K562 (cell line): ENCODE measurements around the gene GPX6. TPM values are rescaled to one million over a fixed set of nuclear protein-coding genes. Genes with fewer than 3 reads are reported as not detected.

Source experiments
- ETV1 ChIP-seq: fragments of 450-650 bp; conservative IDR thresholded peaks from 2 replicates; pipeline ENCODE4 v1.6.1; 2016; ENCODE audit warnings: missing genetic modification characterization, control low read depth, low read depth, missing compliant biosample characterization
- FUS ChIP-seq: fragments of 200-400 bp; formaldehyde crosslinking; optimal IDR thresholded peaks from 2 replicates; pipeline ENCODE3; 2017; ENCODE audit warnings: low read depth, low read length
- ZNF316 ChIP-seq: fragments of 450-650 bp; IDR thresholded peaks from 2 replicates; pipeline ENCODE4 v1.6.1; 2016
- polyA plus RNA-seq, 8 experiments: library from polyadenylated mRNA; depleted of rRNA in 4 of 8; stranded (reverse) in 5 of 8; unstranded in 3 of 8; fragments of >200 nt; fragmentation: Nextera tagmentation in 2 of 8; fragmentation: Illumina TruSeq in 1 of 8; extraction: Ambion mirVana in 2 of 8; extraction: Trizol in 1 of 8; gene quantifications; 2 replicates each; pipeline versions ENCODE4 v1.2.1 to v1.2.3, GENCODE V29; 2011 to 2014; ENCODE audit warnings: inconsistent platforms in 1 of 8, missing spikeins in 1 of 8
- total RNA-seq, 7 experiments: library from RNA; depleted of rRNA in 6 of 7; stranded (reverse); fragments of >200 nt in 6 of 7; fragmentation: Illumina TruSeq in 2 of 7; extraction: Trizol in 2 of 7; gene quantifications; 2 replicates each; pipeline versions ENCODE4 v1.2.1 to v1.2.3, GENCODE V29; 2011 to 2021; ENCODE audit warnings: low replicate concordance in 1 of 7
- TF ChIP-seq, protein P1 (sequence below): sonication (generic); formaldehyde crosslinking; IDR thresholded peaks from 2 replicates; pipeline ENCODE4 v1.8.1; 2023; ENCODE audit warnings: mild to moderate bottlenecking, missing genetic modification reagents
- TF ChIP-seq, protein P2 (sequence below): sonication (generic); formaldehyde crosslinking; IDR thresholded peaks from 2 replicates; pipeline ENCODE4 v1.8.1; 2023; ENCODE audit warnings: mild to moderate bottlenecking, missing genetic modification reagents
- TF ChIP-seq, protein P3 (sequence below), 2 experiments: fragments of 450-650 bp; formaldehyde crosslinking in 1 of 2; IDR thresholded peaks; 2 replicates each; pipeline versions ENCODE4 v1.4.0 to v1.6.1; 2014 to 2020; ENCODE audit warnings: mild to moderate bottlenecking in 2 of 2, borderline replicate concordance in 1 of 2, low read depth in 1 of 2
- TF ChIP-seq, protein P4 (sequence below): fragments of 250-450 bp; sonication (Bioruptor Pico); IDR thresholded peaks from 2 replicates; pipeline ENCODE4 v1.8.0; 2022; ENCODE audit warnings: moderate library complexity, mild to moderate bottlenecking, inconsistent platforms
- TF ChIP-seq, protein P5 (sequence below): fragments of 250-450 bp; sonication (Bioruptor Pico); IDR thresholded peaks from 2 replicates; pipeline ENCODE4 v1.8.0; 2022; ENCODE audit warnings: moderate library complexity, mild to moderate bottlenecking, inconsistent platforms

GPX6 gene
- total and polyA plus RNA-seq, 9 of the 15 experiments (the other 6 are each of a cell fraction or from before 2014, with no cell fraction given) = not detected

DNA sequence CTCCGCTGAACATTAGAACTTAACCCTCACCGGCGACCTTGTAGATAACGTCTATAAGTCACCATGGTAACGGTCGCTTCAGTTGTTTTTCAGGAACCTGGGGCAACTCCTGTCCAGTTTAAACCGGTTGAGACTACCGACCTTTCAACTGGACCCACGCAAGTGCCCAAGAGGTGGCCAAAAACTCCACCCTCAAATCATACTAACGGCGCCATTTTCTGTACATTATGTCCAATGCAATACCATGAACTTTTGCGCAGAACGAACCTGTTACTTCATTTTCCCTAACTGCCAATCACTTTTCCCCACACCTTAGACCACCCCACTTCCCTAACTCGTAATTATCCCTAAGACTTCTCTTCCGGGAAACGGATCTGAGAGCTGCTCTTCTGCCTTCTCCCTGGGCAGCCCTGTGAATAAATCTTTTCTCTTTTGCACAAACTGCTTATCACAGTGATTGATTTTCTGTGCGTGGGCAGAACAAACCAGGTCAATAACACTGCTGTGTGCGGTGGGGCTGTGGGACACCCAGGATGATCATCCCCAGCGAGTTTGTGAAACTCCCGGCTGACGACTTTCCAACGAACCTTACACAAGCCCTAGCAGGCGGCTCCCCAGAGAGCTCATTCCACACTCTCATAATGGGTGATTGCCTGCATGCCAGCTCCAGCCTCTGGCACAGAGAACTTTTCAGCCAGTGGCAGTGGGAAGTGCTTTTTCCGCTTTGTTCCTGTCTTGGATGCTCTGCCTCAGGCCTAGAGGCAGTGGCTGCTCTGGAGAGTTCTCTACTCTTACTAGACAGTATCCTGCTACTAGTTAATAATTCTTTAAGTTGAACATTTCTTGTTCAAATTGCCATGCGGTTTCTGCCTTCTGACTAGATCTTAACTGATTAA, 38.6 kb upstream of the GPX6 start (continued):
- TF ChIP-seq, protein P1, sequence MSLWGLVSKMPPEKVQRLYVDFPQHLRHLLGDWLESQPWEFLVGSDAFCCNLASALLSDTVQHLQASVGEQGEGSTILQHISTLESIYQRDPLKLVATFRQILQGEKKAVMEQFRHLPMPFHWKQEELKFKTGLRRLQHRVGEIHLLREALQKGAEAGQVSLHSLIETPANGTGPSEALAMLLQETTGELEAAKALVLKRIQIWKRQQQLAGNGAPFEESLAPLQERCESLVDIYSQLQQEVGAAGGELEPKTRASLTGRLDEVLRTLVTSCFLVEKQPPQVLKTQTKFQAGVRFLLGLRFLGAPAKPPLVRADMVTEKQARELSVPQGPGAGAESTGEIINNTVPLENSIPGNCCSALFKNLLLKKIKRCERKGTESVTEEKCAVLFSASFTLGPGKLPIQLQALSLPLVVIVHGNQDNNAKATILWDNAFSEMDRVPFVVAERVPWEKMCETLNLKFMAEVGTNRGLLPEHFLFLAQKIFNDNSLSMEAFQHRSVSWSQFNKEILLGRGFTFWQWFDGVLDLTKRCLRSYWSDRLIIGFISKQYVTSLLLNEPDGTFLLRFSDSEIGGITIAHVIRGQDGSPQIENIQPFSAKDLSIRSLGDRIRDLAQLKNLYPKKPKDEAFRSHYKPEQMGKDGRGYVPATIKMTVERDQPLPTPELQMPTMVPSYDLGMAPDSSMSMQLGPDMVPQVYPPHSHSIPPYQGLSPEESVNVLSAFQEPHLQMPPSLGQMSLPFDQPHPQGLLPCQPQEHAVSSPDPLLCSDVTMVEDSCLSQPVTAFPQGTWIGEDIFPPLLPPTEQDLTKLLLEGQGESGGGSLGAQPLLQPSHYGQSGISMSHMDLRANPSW (CRISPR knock-in tag) = no peak
- TF ChIP-seq, protein P2, sequence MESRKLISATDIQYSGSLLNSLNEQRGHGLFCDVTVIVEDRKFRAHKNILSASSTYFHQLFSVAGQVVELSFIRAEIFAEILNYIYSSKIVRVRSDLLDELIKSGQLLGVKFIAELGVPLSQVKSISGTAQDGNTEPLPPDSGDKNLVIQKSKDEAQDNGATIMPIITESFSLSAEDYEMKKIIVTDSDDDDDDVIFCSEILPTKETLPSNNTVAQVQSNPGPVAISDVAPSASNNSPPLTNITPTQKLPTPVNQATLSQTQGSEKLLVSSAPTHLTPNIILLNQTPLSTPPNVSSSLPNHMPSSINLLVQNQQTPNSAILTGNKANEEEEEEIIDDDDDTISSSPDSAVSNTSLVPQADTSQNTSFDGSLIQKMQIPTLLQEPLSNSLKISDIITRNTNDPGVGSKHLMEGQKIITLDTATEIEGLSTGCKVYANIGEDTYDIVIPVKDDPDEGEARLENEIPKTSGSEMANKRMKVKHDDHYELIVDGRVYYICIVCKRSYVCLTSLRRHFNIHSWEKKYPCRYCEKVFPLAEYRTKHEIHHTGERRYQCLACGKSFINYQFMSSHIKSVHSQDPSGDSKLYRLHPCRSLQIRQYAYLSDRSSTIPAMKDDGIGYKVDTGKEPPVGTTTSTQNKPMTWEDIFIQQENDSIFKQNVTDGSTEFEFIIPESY (CRISPR knock-in tag) = peak; percentile 44; the same call in 1 of the 2 replicates
- TF ChIP-seq ZNF316 (no peak), ETV1 (tag) (peak; percentile 38; the same call in 1 of the 2 replicates), FUS (no peak)
- TF ChIP-seq, protein P3, sequence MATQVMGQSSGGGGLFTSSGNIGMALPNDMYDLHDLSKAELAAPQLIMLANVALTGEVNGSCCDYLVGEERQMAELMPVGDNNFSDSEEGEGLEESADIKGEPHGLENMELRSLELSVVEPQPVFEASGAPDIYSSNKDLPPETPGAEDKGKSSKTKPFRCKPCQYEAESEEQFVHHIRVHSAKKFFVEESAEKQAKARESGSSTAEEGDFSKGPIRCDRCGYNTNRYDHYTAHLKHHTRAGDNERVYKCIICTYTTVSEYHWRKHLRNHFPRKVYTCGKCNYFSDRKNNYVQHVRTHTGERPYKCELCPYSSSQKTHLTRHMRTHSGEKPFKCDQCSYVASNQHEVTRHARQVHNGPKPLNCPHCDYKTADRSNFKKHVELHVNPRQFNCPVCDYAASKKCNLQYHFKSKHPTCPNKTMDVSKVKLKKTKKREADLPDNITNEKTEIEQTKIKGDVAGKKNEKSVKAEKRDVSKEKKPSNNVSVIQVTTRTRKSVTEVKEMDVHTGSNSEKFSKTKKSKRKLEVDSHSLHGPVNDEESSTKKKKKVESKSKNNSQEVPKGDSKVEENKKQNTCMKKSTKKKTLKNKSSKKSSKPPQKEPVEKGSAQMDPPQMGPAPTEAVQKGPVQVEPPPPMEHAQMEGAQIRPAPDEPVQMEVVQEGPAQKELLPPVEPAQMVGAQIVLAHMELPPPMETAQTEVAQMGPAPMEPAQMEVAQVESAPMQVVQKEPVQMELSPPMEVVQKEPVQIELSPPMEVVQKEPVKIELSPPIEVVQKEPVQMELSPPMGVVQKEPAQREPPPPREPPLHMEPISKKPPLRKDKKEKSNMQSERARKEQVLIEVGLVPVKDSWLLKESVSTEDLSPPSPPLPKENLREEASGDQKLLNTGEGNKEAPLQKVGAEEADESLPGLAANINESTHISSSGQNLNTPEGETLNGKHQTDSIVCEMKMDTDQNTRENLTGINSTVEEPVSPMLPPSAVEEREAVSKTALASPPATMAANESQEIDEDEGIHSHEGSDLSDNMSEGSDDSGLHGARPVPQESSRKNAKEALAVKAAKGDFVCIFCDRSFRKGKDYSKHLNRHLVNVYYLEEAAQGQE (IDR thresholded peaks at IDR 0.05; ENCODE audit: borderline replicate concordance) = peak; percentile 100
- TF ChIP-seq, protein P3 (CRISPR knock-in tag; IDR thresholded peaks at IDR 0.05; ENCODE audit: low read depth) = 0 out of 2 replicates have a peak, but pooled peaks have one; percentile 22
- TF ChIP-seq, protein P4, sequence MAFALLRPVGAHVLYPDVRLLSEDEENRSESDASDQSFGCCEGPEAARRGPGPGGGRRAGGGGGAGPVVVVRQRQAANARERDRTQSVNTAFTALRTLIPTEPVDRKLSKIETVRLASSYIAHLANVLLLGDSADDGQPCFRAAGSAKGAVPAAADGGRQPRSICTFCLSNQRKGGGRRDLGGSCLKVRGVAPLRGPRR (CRISPR knock-in tag) = peak; percentile 85; the same call in 1 of the 2 replicates
- TF ChIP-seq, protein P5, sequence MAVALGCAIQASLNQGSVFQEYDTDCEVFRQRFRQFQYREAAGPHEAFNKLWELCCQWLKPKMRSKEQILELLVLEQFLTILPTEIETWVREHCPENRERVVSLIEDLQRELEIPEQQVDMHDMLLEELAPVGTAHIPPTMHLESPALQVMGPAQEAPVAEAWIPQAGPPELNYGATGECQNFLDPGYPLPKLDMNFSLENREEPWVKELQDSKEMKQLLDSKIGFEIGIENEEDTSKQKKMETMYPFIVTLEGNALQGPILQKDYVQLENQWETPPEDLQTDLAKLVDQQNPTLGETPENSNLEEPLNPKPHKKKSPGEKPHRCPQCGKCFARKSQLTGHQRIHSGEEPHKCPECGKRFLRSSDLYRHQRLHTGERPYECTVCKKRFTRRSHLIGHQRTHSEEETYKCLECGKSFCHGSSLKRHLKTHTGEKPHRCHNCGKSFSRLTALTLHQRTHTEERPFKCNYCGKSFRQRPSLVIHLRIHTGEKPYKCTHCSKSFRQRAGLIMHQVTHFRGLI = peak; percentile 58; the same call in 1 of the 2 replicates
